Heart left ventricle (tissue), 16 donors: ENCODE data around the gene TIAM2. TPM values are rescaled to one million over a fixed set of nuclear protein-coding genes. Genes with fewer than 3 reads are reported as not detected.

Experiments used
- ATAC-seq, 4 donors: fragments of 200-7000 bp; cut with Tn5 transposase; one replicate each; pipeline ENCODE4 v1.9.1; 2020 to 2022; ENCODE audit warnings: moderate library complexity in 4 of 4, mild to moderate bottlenecking in 3 of 4, moderate number of reproducible peaks in 1 of 4
- DNase-seq, 5 donors: peaks; one replicate each; pipeline ENCODE4 v3.0.0-alpha.2; 2020
- H3K27ac ChIP-seq, 12 donors: fragments of 200-600 bp; sonication (generic) in 4 of 12; one replicate each; pipeline versions ENCODE4 v1.5.0 to v1.8.0; 2016 to 2022; ENCODE audit warnings: mild to moderate bottlenecking in 2 of 12
- H3K27me3 ChIP-seq, 9 donors: fragments of 200-600 bp; sonication (generic) in 2 of 9; one replicate each; pipeline versions ENCODE4 v1.5.1 to v1.8.0; 2016 to 2022; ENCODE audit warnings: mild to moderate bottlenecking in 3 of 9
- H3K36me3 ChIP-seq, 9 donors: fragments of 200-600 bp; sonication (generic) in 2 of 9; one replicate each; pipeline versions ENCODE4 v1.5.0 to v1.8.0; 2018 to 2022; ENCODE audit warnings: mild to moderate bottlenecking in 2 of 9
- H3K4me1 ChIP-seq, 12 donors: fragments of 200-600 bp; sonication (generic) in 4 of 12; one replicate each; pipeline versions ENCODE4 v1.5.0 to v1.8.0; 2016 to 2022; ENCODE audit warnings: mild to moderate bottlenecking in 3 of 12
- H3K4me3 ChIP-seq, 12 donors: fragments of 200-600 bp; sonication (generic) in 4 of 12; one replicate each; pipeline versions ENCODE4 v1.5.0 to v1.8.0; 2017 to 2022; ENCODE audit warnings: mild to moderate bottlenecking in 9 of 12, moderate library complexity in 4 of 12
- H3K9me3 ChIP-seq, 12 donors: fragments of 200-600 bp; sonication (generic) in 4 of 12; one replicate each; pipeline versions ENCODE4 v1.5.0 to v1.8.0; 2016 to 2022; ENCODE audit warnings: mild to moderate bottlenecking in 1 of 12
- CTCF ChIP-seq, 12 donors: fragments of 200-600 bp; sonication (generic) in 4 of 12; IDR thresholded peaks; one replicate each; pipeline versions ENCODE4 v1.5.0 to v1.8.0; 2018 to 2022; ENCODE audit warnings: antibody characterized with exemption in 12 of 12, mild to moderate bottlenecking in 5 of 12
- POLR2A ChIP-seq, 2 donors: fragments of 450-650 bp; IDR thresholded peaks; one replicate each; pipeline ENCODE4 v1.6.1; 2017; ENCODE audit warnings: antibody characterized with exemption in 2 of 2, mild to moderate bottlenecking in 2 of 2, moderate library complexity in 2 of 2
- WGBS, 4 donors: extraction: QIAGEN DNeasy Blood & Tissue Kit in 2 of 4; methylation state at CpG; one replicate each; pipeline versions ENCODE4 v1.1.5 to v1.1.7; 2013 to 2018; 5-methylcytosine and 5-hydroxymethylcytosine counted together
- intact Hi-C, 10 donors: fragments of 100-400 bp; cut with DNase I; formaldehyde crosslinking; loops; one replicate each; pipeline versions ENCODE4 v1.11.1 to v1.14.2; 2022
- polyA plus RNA-seq, 2 donors: library from polyadenylated mRNA; stranded (reverse); fragments of 200-250 nt; gene quantifications; one replicate each; pipeline ENCODE4 v1.2.3, GENCODE V29; 2013
- total RNA-seq, 9 donors: library from RNA; depleted of rRNA in 2 of 9; stranded (reverse); fragments of >200 nt in 2 of 9; fragmentation: NEBNext Ultra II Directional in 3 of 9; extraction: Animal tissue kit (Norgen Biotek cat#: 25700) in 3 of 9; gene quantifications; one replicate each; pipeline versions ENCODE4 v1.1.0 to v1.2.4, GENCODE V29; 2016 to 2023
- donor health status: ischemic (EF 13 %, LVEDD 7.1; RV severe dilation, severe dysfunction).
- donor health status: healthy with polysubstance abuse.
- donor health status: DM: no; HTN: yes; CAD: no.
- donor health status: DM: no; HTN: no; CAD: no.
- donor health status: ischemic (EF 25% LVEDD 6.9; RV normal size, moderate dysfunction).
- donor health status: ischemic (EF 25% LVEDD 5.7; RV mildly dilated, moderate dysfunction).
- donor health status: healthy.
- donor health status: DM: yes; HTN: yes; CAD: no.
- donor health status: ischemic (EF 35%, LVEDD 5.7; RV mildly dilated, moderate dysfunction).
- donor health status: nonischemic (EF 11% LVEDD 7.7; RV severe dilation, severe dysfunction).
- donor health status: DM: yes; HTN: yes; CAD: no.
- donor health status: PGD.
- donor health status: ischemic (EF 29% LVEDD 5.4; RV normal size, mild dysfunction).
- donor health status: nonischemic (EF 23%, LVEDD 6.1; RV moderate dilation, normal function).

TIAM2 gene
- total and polyA plus RNA-seq, 11 donors = 4.6 to 16.5 (median 12.6) TPM

- Histone ChIP-seq H3K4me3 (no peak overlapping the region), H3K27me3 (no peaks in the 10 kb centered on the region), H3K4me1 (peaks cover 0 to 9% (median 3%) of the 10 kb centered on the region in 12 donors), H3K27ac (no peak overlapping the region), H3K9me3 (no peaks in the 10 kb centered on the region), H3K36me3 (no peaks in the 10 kb centered on the region)
- DNase-seq = no peak
- WGBS, 4 donors = 95 to 98% (median 96%) methylated on average over 7 of the region's 7 CpGs
- intact Hi-C loops = no loop called here
- no peak for TF ChIP-seq POLR2A (IDR thresholded peaks at IDR 0.05)
- no peak for TF ChIP-seq CTCF (IDR thresholded peaks at IDR 0.05)
- no peak for ATAC-seq
Measured at GRCh38 chr6:155147958-155148663, 153.0 kb downstream of the TIAM2 start.

GRCh38 chr6:155150967-155151671 lies 156.0 kb downstream of the TIAM2 start:
- DNase-seq (no peak), ATAC-seq (no peak)
- no peak for TF ChIP-seq CTCF (IDR thresholded peaks at IDR 0.05)
- no peak for TF ChIP-seq POLR2A (IDR thresholded peaks at IDR 0.05)
- intact Hi-C loops = no loop called here
- 84 to 91% (median 87%) methylated on average over 9 of the region's 9 CpGs for WGBS, 4 donors
- Histone ChIP-seq H3K27ac (no peak overlapping the region), H3K9me3 (no peaks in the 10 kb centered on the region), H3K27me3 (no peaks in the 10 kb centered on the region), H3K4me3 (no peak overlapping the region), H3K36me3 (no peaks in the 10 kb centered on the region), H3K4me1 (peaks cover 0 to 12% (median 0%) of the 10 kb centered on the region in 12 donors)

- peak in 1 of 12 donors; percentile 9 for TF ChIP-seq CTCF (IDR thresholded peaks at IDR 0.05)
- no peak for TF ChIP-seq POLR2A (IDR thresholded peaks at IDR 0.05)
- Histone ChIP-seq H3K9me3 (no peaks in the 10 kb centered on the region), H3K4me1 (peaks cover 0 to 12% (median 0%) of the 10 kb centered on the region in 12 donors), H3K36me3 (no peaks in the 10 kb centered on the region), H3K27me3 (no peaks in the 10 kb centered on the region), H3K4me3 (no peak overlapping the region), H3K27ac (no peak overlapping the region)
- ATAC-seq (no peak), DNase-seq (no peak)
- intact Hi-C loops = no loop called here
- 74 to 83% (median 78%) methylated on average over 7 to 11 of the region's 11 CpGs for WGBS, 4 donors
Measured at GRCh38 chr6:155152211-155153076, 157.3 kb downstream of the TIAM2 start.
